ENCODE results near the gene FAM210B. TPM values are rescaled to one million over a fixed set of nuclear protein-coding genes. Genes with fewer than 3 reads are reported as not detected.

Gene FAM210B
- total RNA-seq, 1 donor: 46.2 TPM

DNA sequence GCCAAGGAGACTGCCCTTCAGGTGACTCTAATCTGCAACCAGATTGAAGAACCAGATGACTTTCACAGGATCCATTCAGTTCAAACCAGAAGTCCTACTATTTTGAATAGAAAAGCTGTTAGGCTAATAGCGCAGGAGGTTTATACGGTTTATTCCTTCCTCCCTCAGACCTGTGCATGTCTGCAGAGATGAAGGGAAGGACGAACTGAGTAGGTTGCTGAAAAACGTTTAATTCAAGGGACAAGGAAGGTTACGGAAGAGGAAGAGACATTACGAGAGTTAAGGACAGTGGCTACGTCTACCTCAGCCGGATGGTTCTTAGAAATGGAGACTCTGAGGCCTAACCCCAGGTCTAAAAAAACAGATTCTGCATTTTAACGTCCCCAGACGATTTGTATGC is 32.3 kb downstream of the FAM210B start:
- peak overlapping the region; percentile 96 for H3K4me3 ChIP-seq (ENCODE audit: low read depth, low read length)
- peak; percentile 31 for DNase-seq (ENCODE audit: low read depth)
- TF ChIP-seq, protein P1, sequence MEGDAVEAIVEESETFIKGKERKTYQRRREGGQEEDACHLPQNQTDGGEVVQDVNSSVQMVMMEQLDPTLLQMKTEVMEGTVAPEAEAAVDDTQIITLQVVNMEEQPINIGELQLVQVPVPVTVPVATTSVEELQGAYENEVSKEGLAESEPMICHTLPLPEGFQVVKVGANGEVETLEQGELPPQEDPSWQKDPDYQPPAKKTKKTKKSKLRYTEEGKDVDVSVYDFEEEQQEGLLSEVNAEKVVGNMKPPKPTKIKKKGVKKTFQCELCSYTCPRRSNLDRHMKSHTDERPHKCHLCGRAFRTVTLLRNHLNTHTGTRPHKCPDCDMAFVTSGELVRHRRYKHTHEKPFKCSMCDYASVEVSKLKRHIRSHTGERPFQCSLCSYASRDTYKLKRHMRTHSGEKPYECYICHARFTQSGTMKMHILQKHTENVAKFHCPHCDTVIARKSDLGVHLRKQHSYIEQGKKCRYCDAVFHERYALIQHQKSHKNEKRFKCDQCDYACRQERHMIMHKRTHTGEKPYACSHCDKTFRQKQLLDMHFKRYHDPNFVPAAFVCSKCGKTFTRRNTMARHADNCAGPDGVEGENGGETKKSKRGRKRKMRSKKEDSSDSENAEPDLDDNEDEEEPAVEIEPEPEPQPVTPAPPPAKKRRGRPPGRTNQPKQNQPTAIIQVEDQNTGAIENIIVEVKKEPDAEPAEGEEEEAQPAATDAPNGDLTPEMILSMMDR (IDR thresholded peaks at IDR 0.05; ENCODE audit: insufficient read depth, low read depth, low read length): no peak

DNA sequence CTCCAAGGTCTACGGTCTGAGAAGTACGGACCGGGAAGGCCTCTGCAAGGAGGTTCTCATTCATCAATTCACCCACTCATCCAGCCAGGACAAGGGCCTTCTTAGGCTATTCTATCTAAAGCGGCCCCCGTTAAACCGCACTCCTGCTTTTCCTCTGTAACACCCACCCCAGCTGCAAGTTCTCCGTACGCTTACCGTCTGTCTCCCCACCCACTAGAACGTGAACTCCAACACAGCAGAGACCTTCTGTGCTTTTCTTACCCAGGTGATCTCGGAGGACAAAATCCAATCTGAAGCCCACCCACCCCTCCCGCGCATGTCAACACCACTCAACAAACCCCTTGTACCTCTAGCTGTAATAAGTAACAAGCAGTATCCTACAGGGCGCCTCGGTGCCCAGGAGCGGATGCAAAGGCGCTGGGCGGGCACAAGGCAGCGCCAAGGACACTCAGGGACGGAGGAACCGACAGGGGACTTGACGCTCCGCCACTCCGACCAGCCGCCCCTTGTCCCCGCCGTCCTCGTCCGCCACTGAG is 32.9 kb downstream of the FAM210B start:
- peak; percentile 38 for DNase-seq (ENCODE audit: low read depth)
- TF ChIP-seq, protein P1 (IDR thresholded peaks at IDR 0.05; ENCODE audit: insufficient read depth, low read depth, low read length): no peak
- H3K4me3 ChIP-seq (ENCODE audit: low read depth, low read length): peak overlapping the region; percentile 96

DNA sequence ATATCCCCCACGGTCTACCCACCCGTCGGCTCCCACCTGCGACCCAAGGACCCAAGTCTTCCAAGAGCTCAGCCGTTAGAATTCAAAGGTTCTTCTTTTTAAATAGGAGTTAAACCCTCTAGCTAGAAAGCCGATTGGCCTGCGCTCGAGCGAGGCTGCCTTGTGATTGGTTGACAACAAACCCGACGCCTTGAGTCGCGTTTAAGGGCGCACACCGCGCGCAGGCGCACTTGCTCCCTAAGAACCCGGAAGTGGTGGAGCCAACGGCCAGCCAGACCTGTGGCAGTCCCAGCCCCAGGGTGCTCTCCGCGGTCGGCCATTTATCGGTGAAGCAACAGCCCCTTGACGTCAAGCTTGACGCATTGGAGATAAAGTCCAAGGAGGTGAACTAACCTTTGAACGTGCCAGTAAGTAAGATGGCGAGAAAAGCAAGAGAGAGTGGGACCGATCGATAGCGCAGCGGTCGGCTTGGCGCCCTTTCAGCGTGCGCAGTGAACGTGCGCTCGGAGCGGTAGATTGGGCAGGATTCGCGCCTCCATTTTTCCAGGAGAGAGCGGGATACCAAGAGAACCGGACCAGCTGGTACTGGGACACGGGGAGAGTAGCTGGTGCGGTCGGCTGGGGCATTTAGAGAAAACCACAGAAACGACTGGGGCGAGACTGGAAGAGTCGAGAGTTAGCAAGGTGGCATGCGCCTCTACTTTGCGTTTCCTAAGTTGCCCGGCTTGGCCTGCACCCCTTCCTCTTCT is 33.5 kb downstream of the FAM210B start, which contains the start of the genes AURKA and CSTF1:
Gene AURKA (minus strand): TSS at position 84 of the 749 bp plus-strand sequence. CDS start 4,018 bp downstream, outside the sequence.
Gene CSTF1 (plus strand): TSS at position 514 of the 749 bp plus-strand sequence. CDS start 2,908 bp downstream, outside the sequence.
- TF ChIP-seq, protein P1 (IDR thresholded peaks at IDR 0.05; ENCODE audit: insufficient read depth, low read depth, low read length): no peak
- H3K4me3 ChIP-seq (ENCODE audit: low read depth, low read length): peak within 1 kb of the TSS; percentile 96
- peak; percentile 100 for DNase-seq (ENCODE audit: low read depth)

DNA sequence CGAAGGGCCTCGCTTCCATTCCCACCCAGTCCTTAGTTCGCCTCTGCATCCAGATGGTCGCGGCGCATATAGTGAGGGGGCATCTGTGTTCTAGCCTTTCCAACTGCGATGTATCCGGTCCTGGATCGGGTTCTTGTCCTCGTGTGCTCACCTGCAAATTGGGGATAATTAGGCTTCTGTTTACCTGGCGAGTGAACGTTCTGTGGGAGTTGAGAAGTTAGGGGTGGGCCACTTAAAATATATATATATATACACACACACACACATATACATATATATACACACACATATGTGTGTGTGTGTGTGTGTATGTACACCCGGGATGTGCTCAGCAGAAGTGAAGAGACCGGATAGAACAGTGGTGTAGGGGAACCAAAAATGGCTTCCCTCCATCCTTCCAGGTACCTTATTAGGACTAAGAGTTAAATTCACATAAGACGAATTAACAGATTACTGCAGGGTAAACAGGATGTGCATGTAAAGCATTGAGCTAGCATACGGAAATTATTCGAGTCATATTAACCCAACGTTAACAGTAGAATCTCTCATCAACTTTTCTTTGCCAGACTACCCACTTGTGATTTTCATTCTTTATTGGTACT is 34.2 kb downstream of the FAM210B start:
- DNase-seq (ENCODE audit: low read depth): peak; percentile 34
- TF ChIP-seq, protein P1 (IDR thresholded peaks at IDR 0.05; ENCODE audit: insufficient read depth, low read depth, low read length): no peak
- H3K4me3 ChIP-seq (ENCODE audit: low read depth, low read length): peak overlapping the region; percentile 96

DNA sequence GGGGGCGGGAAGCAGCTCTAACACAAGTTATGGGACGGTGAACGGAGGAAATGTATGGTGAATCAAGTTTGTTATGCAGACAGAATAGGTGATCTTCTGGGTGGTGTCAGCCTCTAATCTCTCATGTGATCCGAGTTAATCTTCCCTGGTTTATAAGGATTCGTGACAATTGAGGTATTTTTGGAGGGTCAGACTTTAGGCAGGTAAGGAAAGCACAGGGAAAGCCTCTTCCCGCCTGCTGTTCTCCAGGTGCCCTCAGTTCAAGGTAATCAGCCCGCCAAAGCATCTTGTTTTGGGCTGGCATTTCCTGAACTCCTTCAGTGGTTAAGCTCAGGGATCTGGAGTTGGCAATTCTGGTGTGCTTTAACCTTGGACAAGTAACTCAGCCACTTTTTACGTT is 34.9 kb downstream of the FAM210B start:
- TF ChIP-seq, protein P1 (IDR thresholded peaks at IDR 0.05; ENCODE audit: insufficient read depth, low read depth, low read length): no peak
- DNase-seq (ENCODE audit: low read depth): no peak
- H3K4me3 ChIP-seq (ENCODE audit: low read depth, low read length): peak overlapping the region; percentile 96

DNA sequence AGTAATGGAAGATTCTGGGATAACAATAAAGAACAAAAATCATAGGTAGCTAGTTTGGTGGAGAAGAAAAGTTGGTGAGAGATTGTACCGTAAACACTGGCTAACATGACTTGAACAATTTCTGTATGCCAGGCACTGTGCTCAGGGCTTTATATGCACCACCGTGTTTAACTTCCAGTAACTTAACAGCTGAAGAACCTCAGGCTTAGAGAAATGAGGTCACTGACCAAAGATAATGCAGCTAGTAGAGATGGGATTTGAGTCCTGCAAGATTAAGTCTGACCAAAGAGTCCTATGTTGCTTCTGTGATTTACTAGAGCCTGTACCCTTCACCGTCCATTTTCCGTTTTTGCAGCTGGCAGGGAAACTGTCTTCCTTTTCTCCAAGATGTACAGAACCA is 36.4 kb downstream of the FAM210B start:
- TF ChIP-seq, protein P1 (IDR thresholded peaks at IDR 0.05; ENCODE audit: insufficient read depth, low read depth, low read length): no peak
- H3K4me3 ChIP-seq (ENCODE audit: low read depth, low read length): no peak overlapping the region
- DNase-seq (ENCODE audit: low read depth): peak; percentile 67

Data from fibroblast of villous mesenchyme (primary cell).